ENCODE measurements around the gene SPEN.

SPEN gene

DNA sequence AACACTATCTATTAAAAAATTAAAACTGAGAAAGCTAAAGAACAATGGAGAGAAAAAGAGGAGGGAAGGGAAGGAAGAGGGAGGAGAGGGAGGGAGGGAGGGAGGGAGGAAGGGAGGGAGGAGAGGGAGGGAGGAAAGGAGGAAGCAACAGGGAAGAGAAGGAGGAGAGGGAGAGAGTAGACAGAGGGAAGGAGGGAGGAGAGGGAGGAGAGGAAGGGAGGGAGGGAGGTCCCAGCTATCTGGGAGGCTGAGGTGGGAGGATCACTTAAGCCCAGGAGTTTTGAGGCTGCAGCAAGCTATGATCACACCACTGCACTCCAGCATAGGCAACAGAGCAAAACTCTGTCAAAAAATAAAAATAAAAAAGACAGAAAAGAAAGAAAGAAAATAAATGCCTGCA lies 111.9 kb downstream of the SPEN start:
- no peaks in the 10 kb centered on the region for H3K9me3 ChIP-seq (ENCODE audit: insufficient read depth, low read length, severe bottlenecking)
- no peak for DNase-seq

DNA sequence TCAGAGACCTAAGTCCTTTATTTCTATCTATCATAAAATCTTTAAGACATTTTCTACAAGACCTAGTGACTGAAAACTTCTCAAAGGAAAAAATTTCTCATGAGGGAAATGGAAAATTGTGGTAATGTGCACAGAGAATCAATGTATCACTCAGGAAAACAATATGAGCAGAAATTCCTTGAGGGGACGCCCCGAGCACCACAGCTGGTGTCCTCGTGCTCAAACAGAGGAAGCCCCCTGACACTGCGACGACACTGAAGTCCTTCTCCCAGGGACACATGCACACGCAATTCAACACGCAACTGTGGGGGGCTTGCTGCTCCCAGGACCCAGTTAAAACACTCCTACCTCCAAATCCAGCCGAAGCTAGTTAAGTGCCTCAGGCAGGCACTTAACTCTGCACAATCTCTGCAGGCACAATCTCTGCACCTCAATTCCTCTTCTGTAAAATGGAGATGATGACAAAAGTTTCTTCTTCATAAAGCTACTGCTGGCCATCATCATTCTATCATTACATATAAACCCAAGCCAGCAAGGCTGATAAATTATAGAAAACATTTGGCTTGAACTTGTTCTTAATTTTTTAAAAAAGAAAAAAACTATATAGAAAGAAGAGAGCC lies 112.4 kb downstream of the SPEN start:
- no peak for ATAC-seq (ENCODE audit: insufficient read depth, low read depth)
- H3K9me3 ChIP-seq (ENCODE audit: insufficient read depth, low read length, severe bottlenecking) = no peaks in the 10 kb centered on the region
- peaks cover 88% of the 10 kb centered on the region for H3K79me2 ChIP-seq (ENCODE audit: insufficient read depth, low read length)
- peaks cover 28% of the 10 kb centered on the region for H3K36me3 ChIP-seq (ENCODE audit: insufficient read depth, low read length)
- no peak overlapping the region for H3K4me2 ChIP-seq (ENCODE audit: insufficient read depth, low read length)
- peaks cover 54% of the 10 kb centered on the region for H4K20me1 ChIP-seq (ENCODE audit: insufficient read depth, low read length)
- no peak for DNase-seq
- no peak overlapping the region for H3K4me3 ChIP-seq (ENCODE audit: low read depth in 1 of 2, low read length in 2 of 2)
- TF ChIP-seq, protein P1, sequence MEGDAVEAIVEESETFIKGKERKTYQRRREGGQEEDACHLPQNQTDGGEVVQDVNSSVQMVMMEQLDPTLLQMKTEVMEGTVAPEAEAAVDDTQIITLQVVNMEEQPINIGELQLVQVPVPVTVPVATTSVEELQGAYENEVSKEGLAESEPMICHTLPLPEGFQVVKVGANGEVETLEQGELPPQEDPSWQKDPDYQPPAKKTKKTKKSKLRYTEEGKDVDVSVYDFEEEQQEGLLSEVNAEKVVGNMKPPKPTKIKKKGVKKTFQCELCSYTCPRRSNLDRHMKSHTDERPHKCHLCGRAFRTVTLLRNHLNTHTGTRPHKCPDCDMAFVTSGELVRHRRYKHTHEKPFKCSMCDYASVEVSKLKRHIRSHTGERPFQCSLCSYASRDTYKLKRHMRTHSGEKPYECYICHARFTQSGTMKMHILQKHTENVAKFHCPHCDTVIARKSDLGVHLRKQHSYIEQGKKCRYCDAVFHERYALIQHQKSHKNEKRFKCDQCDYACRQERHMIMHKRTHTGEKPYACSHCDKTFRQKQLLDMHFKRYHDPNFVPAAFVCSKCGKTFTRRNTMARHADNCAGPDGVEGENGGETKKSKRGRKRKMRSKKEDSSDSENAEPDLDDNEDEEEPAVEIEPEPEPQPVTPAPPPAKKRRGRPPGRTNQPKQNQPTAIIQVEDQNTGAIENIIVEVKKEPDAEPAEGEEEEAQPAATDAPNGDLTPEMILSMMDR (IDR thresholded peaks at IDR 0.05; ENCODE audit: borderline replicate concordance, extremely low read depth, low read length, poor library complexity, severe bottlenecking) = no peak
- no peak for TF ChIP-seq EZH2 (IDR thresholded peaks at IDR 0.05; ENCODE audit: borderline replicate concordance, low read depth, low read length, severe bottlenecking)
- no peaks in the 10 kb centered on the region for H3K4me1 ChIP-seq (ENCODE audit: insufficient read depth, low read length)
- no peaks in the 10 kb centered on the region for H3K27me3 ChIP-seq (ENCODE audit: insufficient read depth, low read length, poor library complexity)
- H3K9ac ChIP-seq (ENCODE audit: low read depth, low read length) = no peak overlapping the region
- no peak overlapping the region for H3K27ac ChIP-seq (ENCODE audit: low read length)
- no peak overlapping the region for H2AFZ ChIP-seq (ENCODE audit: low read depth, low read length)

More for the DNA sequence above, 111.9 kb downstream of the SPEN start:
- Histone ChIP-seq H3K4me2 (ENCODE audit: insufficient read depth, low read length) (no peak overlapping the region), H3K27me3 (ENCODE audit: insufficient read depth, low read length, poor library complexity) (no peaks in the 10 kb centered on the region), H3K79me2 (ENCODE audit: insufficient read depth, low read length) (peaks cover 90% of the 10 kb centered on the region), H3K27ac (ENCODE audit: low read length) (no peak overlapping the region), H3K4me1 (ENCODE audit: insufficient read depth, low read length) (no peaks in the 10 kb centered on the region), H3K9ac (ENCODE audit: low read depth, low read length) (no peak overlapping the region), H4K20me1 (ENCODE audit: insufficient read depth, low read length) (peaks cover 57% of the 10 kb centered on the region), H2AFZ (ENCODE audit: low read depth, low read length) (no peak overlapping the region), H3K4me3 (ENCODE audit: low read depth in 1 of 2, low read length in 2 of 2) (no peak overlapping the region), H3K36me3 (ENCODE audit: insufficient read depth, low read length) (peaks cover 30% of the 10 kb centered on the region)
- TF ChIP-seq EZH2 (IDR thresholded peaks at IDR 0.05; ENCODE audit: borderline replicate concordance, low read depth, low read length, severe bottlenecking) = no peak
- TF ChIP-seq, protein P1 (IDR thresholded peaks at IDR 0.05; ENCODE audit: borderline replicate concordance, extremely low read depth, low read length, poor library complexity, severe bottlenecking) = no peak
- ATAC-seq (ENCODE audit: insufficient read depth, low read depth) = no peak

GRCh38 chr1:15960808-15961207 lies 113.3 kb downstream of the SPEN start:
- H3K4me1 ChIP-seq (ENCODE audit: insufficient read depth, low read length) = no peaks in the 10 kb centered on the region
- no peak overlapping the region for H3K4me2 ChIP-seq (ENCODE audit: insufficient read depth, low read length)
- H3K27me3 ChIP-seq (ENCODE audit: insufficient read depth, low read length, poor library complexity) = no peaks in the 10 kb centered on the region
- H2AFZ ChIP-seq (ENCODE audit: low read depth, low read length) = no peak overlapping the region
- ATAC-seq (ENCODE audit: insufficient read depth, low read depth) (no peak), DNase-seq (no peak)
- H4K20me1 ChIP-seq (ENCODE audit: insufficient read depth, low read length) = peaks cover 52% of the 10 kb centered on the region
- H3K4me3 ChIP-seq (ENCODE audit: low read depth in 1 of 2, low read length in 2 of 2) = no peak overlapping the region
- H3K27ac ChIP-seq (ENCODE audit: low read length) = no peak overlapping the region
- H3K9me3 ChIP-seq (ENCODE audit: insufficient read depth, low read length, severe bottlenecking) = no peaks in the 10 kb centered on the region
- TF ChIP-seq EZH2 (IDR thresholded peaks at IDR 0.05; ENCODE audit: borderline replicate concordance, low read depth, low read length, severe bottlenecking) = no peak
- peaks cover 21% of the 10 kb centered on the region for H3K36me3 ChIP-seq (ENCODE audit: insufficient read depth, low read length)
- H3K9ac ChIP-seq (ENCODE audit: low read depth, low read length) = no peak overlapping the region
- peaks cover 86% of the 10 kb centered on the region for H3K79me2 ChIP-seq (ENCODE audit: insufficient read depth, low read length)

- ATAC-seq (ENCODE audit: insufficient read depth, low read depth) (no peak), DNase-seq (no peak)
- H3K9me3 ChIP-seq (ENCODE audit: insufficient read depth, low read length, severe bottlenecking) = no peaks in the 10 kb centered on the region
- H3K4me3 ChIP-seq (ENCODE audit: low read depth in 1 of 2, low read length in 2 of 2) = no peak overlapping the region
- no peak overlapping the region for H3K4me2 ChIP-seq (ENCODE audit: insufficient read depth, low read length)
- peaks cover 21% of the 10 kb centered on the region for H3K36me3 ChIP-seq (ENCODE audit: insufficient read depth, low read length)
- H3K27ac ChIP-seq (ENCODE audit: low read length) = no peak overlapping the region
- no peak overlapping the region for H3K9ac ChIP-seq (ENCODE audit: low read depth, low read length)
- TF ChIP-seq EZH2 (IDR thresholded peaks at IDR 0.05; ENCODE audit: borderline replicate concordance, low read depth, low read length, severe bottlenecking) = no peak
- TF ChIP-seq, protein P1 (IDR thresholded peaks at IDR 0.05; ENCODE audit: borderline replicate concordance, extremely low read depth, low read length, poor library complexity, severe bottlenecking) = no peak
- no peaks in the 10 kb centered on the region for H3K4me1 ChIP-seq (ENCODE audit: insufficient read depth, low read length)
- peaks cover 86% of the 10 kb centered on the region for H3K79me2 ChIP-seq (ENCODE audit: insufficient read depth, low read length)
- no peak overlapping the region for H2AFZ ChIP-seq (ENCODE audit: low read depth, low read length)
- H4K20me1 ChIP-seq (ENCODE audit: insufficient read depth, low read length) = peaks cover 54% of the 10 kb centered on the region
- no peaks in the 10 kb centered on the region for H3K27me3 ChIP-seq (ENCODE audit: insufficient read depth, low read length, poor library complexity)
Observed at GRCh38 chr1:15961492-15961891, 114.0 kb downstream of the SPEN start.
